A549 (cell line): ENCODE data around the gene OR1F1. TPM values are rescaled to one million over a fixed set of nuclear protein-coding genes. Genes with fewer than 3 reads are reported as not detected.

ENCODE experiments used
- ATAC-seq, 2 experiments: fragments of 200-7000 bp in 1 of 2; fragments of >200 bp in 1 of 2; cut with Nextera tagmentation in 1 of 2; cut with Tn5 transposase in 1 of 2; 3 replicates each; pipeline versions ENCODE4 v1.8.0 to v1.9.1; 2018 to 2020; ENCODE audit warnings: mild to moderate bottlenecking in 1 of 2, moderate library complexity in 1 of 2
- CTCF ChIA-PET: fragments of 300-600 bp; sonication (Branson Sonifier 250); formaldehyde crosslinking; extraction: SDS; loops from one replicate; lab custom pipeline; 2021; ENCODE audit warnings: antibody characterized with exemption, inconsistent platforms; lab: Yijun Ruan, JAX
- POLR2A ChIA-PET: fragments of 350-600 bp; formaldehyde crosslinking; extraction: SDS; loops from one replicate; lab custom pipeline; 2021; ENCODE audit warnings: antibody characterized with exemption, inconsistent platforms; lab: Yijun Ruan, JAX
- DNase-seq, 2 experiments: peaks; one replicate each; pipeline versions ENCODE4 v3.0.0 to v3.0.0-alpha.2; 2011 to 2016; ENCODE audit warnings: low read depth in 1 of 2, low spot score in 1 of 2
- FAIRE-seq: peaks from 2 replicates; lab custom pipeline; 2011; peaks lifted over from hg19 to GRCh38; lab: Jason Lieb, UNC
- H3K27ac ChIP-seq, 2 experiments: fragments of >200 bp; sonication (Bioruptor Twin); formaldehyde crosslinking; 3 replicates each; pipeline ENCODE4 v1.5.1; 2016 to 2017
- H3K4me1 ChIP-seq: fragments of >200 bp; sonication (Bioruptor Twin); formaldehyde crosslinking; 3 replicates; pipeline ENCODE4 v1.6.1; 2016
- H3K4me2 ChIP-seq: fragments of >200 bp; sonication (Bioruptor Twin); formaldehyde crosslinking; 3 replicates; pipeline ENCODE4 v1.6.1; 2016
- H3K4me3 ChIP-seq: fragments of >200 bp; sonication (Bioruptor Twin); formaldehyde crosslinking; 3 replicates; pipeline ENCODE4 v1.5.1; 2016
- H3K9me3 ChIP-seq: fragments of >200 bp; sonication (Bioruptor Twin); formaldehyde crosslinking; 3 replicates; pipeline ENCODE4 v1.6.1; 2016
- BHLHE40 ChIP-seq: IDR thresholded peaks from 2 replicates; pipeline ENCODE4 v1.6.1; 2012; ENCODE audit warnings: low read depth, low read length, inconsistent platforms
- CEBPB ChIP-seq, 2 experiments: fragments of >200 bp in 1 of 2; sonication (Bioruptor Twin) in 1 of 2; formaldehyde crosslinking in 1 of 2; IDR thresholded peaks; 2 replicates each; pipeline ENCODE4 v1.6.1; 2012 to 2016
- CHD2 ChIP-seq: fragments of 150-350 bp; IDR thresholded peaks from 2 replicates; pipeline ENCODE4 v1.6.1; 2014; ENCODE audit warnings: low read length; ENCODE audit not compliant: partially characterized antibody
- CHD4 ChIP-seq: fragments of 200-600 bp; sonication (generic); IDR thresholded peaks from 2 replicates; pipeline ENCODE4 v1.6.1; 2016; ENCODE audit warnings: antibody characterized with exemption, mild to moderate bottlenecking, borderline replicate concordance
- CTCF ChIP-seq: fragments of >200 bp; sonication (Bioruptor Twin); formaldehyde crosslinking; IDR thresholded peaks from 3 replicates; pipeline ENCODE4 v1.5.1; 2016
- E2F6 ChIP-seq: IDR thresholded peaks from 2 replicates; pipeline ENCODE4 v1.6.1; 2012; ENCODE audit warnings: low read depth, borderline replicate concordance
- EHF ChIP-seq: fragments of 250-450 bp; sonication (Bioruptor Pico); IDR thresholded peaks from 2 replicates; pipeline ENCODE4 v1.5.0; 2020; ENCODE audit warnings: mild to moderate bottlenecking
- ELK1 ChIP-seq: fragments of 150-350 bp; IDR thresholded peaks from 2 replicates; pipeline ENCODE4 v1.6.1; 2014; ENCODE audit warnings: low read depth, mild to moderate bottlenecking, low read length
- EP300 ChIP-seq, 2 experiments: fragments of >200 bp; sonication (Bioruptor Twin); formaldehyde crosslinking; IDR thresholded peaks; 2 replicates in 1 of 2; 3 replicates in 1 of 2; pipeline ENCODE4 v1.6.1; 2016 to 2017
- GATA3 ChIP-seq: IDR thresholded peaks from 2 replicates; pipeline ENCODE4 v1.6.1; 2012; ENCODE audit warnings: borderline replicate concordance
- HDAC2 ChIP-seq: fragments of 200-600 bp; sonication (generic); IDR thresholded peaks from 2 replicates; pipeline ENCODE4 v1.6.1; 2016
- HEYL ChIP-seq: fragments of 250-450 bp; sonication (Bioruptor Pico); IDR thresholded peaks from 2 replicates; pipeline ENCODE4 v1.8.0; 2021; ENCODE audit warnings: mild to moderate bottlenecking, moderate library complexity
- HOXA7 ChIP-seq: fragments of 250-450 bp; sonication (Bioruptor Pico); IDR thresholded peaks from 2 replicates; pipeline ENCODE4 v1.5.0; 2020; ENCODE audit warnings: mild to moderate bottlenecking, moderate library complexity
- JUN ChIP-seq, 2 experiments: fragments of >200 bp; sonication (Bioruptor Twin); formaldehyde crosslinking; IDR thresholded peaks; 2 replicates in 1 of 2; 3 replicates in 1 of 2; pipeline ENCODE4 v1.6.1; 2016 to 2017
- JUNB ChIP-seq: fragments of >200 bp; sonication (Bioruptor Twin); formaldehyde crosslinking; IDR thresholded peaks from 2 replicates; pipeline ENCODE4 v1.6.1; 2016
- MAFK ChIP-seq: fragments of 450-650 bp; IDR thresholded peaks from 2 replicates; pipeline ENCODE4 v1.6.1; 2014; ENCODE audit not compliant: partially characterized antibody
- MAX ChIP-seq: IDR thresholded peaks from 2 replicates; pipeline ENCODE4 v1.6.1; 2012
- MAZ ChIP-seq: fragments of 150-350 bp; IDR thresholded peaks from 2 replicates; pipeline ENCODE4 v1.6.1; 2014; ENCODE audit warnings: antibody characterized with exemption, low read depth, low read length, borderline replicate concordance
- MYC ChIP-seq: IDR thresholded peaks from 2 replicates; pipeline ENCODE4 v1.6.1; 2012; ENCODE audit warnings: mild to moderate bottlenecking, inconsistent platforms, low read length, improper control_type of control experiment, borderline replicate concordance
- NFE2L2 ChIP-seq: fragments of 150-350 bp; conservative IDR thresholded peaks from 2 replicates; pipeline ENCODE4 v1.6.1; 2014; ENCODE audit warnings: low read length
- NR3C1 ChIP-seq: fragments of >200 bp; sonication (Bioruptor Twin); formaldehyde crosslinking; IDR thresholded peaks from 3 replicates; pipeline ENCODE4 v1.6.1; 2017
- PBX3 ChIP-seq: IDR thresholded peaks from 2 replicates; pipeline ENCODE4 v1.6.1; 2012
- RAD21 ChIP-seq, 2 experiments: fragments of >200 bp in 1 of 2; sonication (Bioruptor Twin) in 1 of 2; formaldehyde crosslinking in 1 of 2; IDR thresholded peaks in 1 of 2; conservative IDR thresholded peaks in 1 of 2; 2 replicates in 1 of 2; 3 replicates in 1 of 2; pipeline ENCODE4 v1.6.1; 2012 to 2018; ENCODE audit warnings: inconsistent platforms in 1 of 2
- RCOR1 ChIP-seq: fragments of 150-350 bp; IDR thresholded peaks from 2 replicates; pipeline ENCODE4 v1.6.1; 2014; ENCODE audit warnings: antibody characterized with exemption, low read length, low read depth
- SMC3 ChIP-seq: fragments of >200 bp; sonication (Bioruptor Twin); formaldehyde crosslinking; IDR thresholded peaks from 3 replicates; pipeline ENCODE4 v1.6.1; 2018; ENCODE audit warnings: inconsistent platforms
- SREBF2 ChIP-seq: fragments of 450-650 bp; IDR thresholded peaks from 2 replicates; pipeline ENCODE4 v1.6.1; 2014; ENCODE audit warnings: mild to moderate bottlenecking, moderate library complexity
- TFCP2L1 ChIP-seq: fragments of 250-450 bp; sonication (Bioruptor Pico); IDR thresholded peaks from 2 replicates; pipeline ENCODE4 v1.5.0; 2021; ENCODE audit warnings: mild to moderate bottlenecking
- TP53 ChIP-seq: fragments of 250-450 bp; sonication (Bioruptor Pico); IDR thresholded peaks from 2 replicates; pipeline ENCODE4 v1.5.0; 2021; ENCODE audit warnings: mild to moderate bottlenecking, moderate library complexity
- WGBS: methylation state at CpG from one replicate; pipeline ENCODE4 v1.1.6; 2017; ENCODE audit errors: missing lambda C conversion rate; 5-methylcytosine and 5-hydroxymethylcytosine counted together
- polyA plus RNA-seq, 4 experiments: library from polyadenylated mRNA; depleted of rRNA in 3 of 4; stranded (reverse); fragments of >200 nt; fragmentation: RNase III in 1 of 4; extraction: RNeasy Plus Mini Kit Qiagen cat#74134 plus additional on column Dnase treatment in 1 of 4; gene quantifications; 2 replicates in 3 of 4; 3 replicates in 1 of 4; pipeline ENCODE4 v1.2.3, GENCODE V29; 2011 to 2017
- TF ChIP-seq, protein P1 (sequence below): fragments of >200 bp; sonication (Bioruptor Twin); formaldehyde crosslinking; IDR thresholded peaks from 2 replicates; pipeline ENCODE4 v1.6.1; 2016
- TF ChIP-seq, protein P2 (sequence below): fragments of 250-450 bp; sonication (Bioruptor Pico); IDR thresholded peaks from 2 replicates; pipeline ENCODE4 v1.5.0; 2020; ENCODE audit warnings: low read depth, mild to moderate bottlenecking, moderate library complexity
- TF ChIP-seq, protein P3 (sequence below): fragments of 450-650 bp; IDR thresholded peaks from 2 replicates; pipeline ENCODE4 v1.6.1; 2014; ENCODE audit warnings: antibody characterized with exemption

The OR1F1 gene
- polyA plus RNA-seq, 2 of the 4 experiments (the other 2 are of a cell fraction): 0.31 to 1.3 TPM

DNA sequence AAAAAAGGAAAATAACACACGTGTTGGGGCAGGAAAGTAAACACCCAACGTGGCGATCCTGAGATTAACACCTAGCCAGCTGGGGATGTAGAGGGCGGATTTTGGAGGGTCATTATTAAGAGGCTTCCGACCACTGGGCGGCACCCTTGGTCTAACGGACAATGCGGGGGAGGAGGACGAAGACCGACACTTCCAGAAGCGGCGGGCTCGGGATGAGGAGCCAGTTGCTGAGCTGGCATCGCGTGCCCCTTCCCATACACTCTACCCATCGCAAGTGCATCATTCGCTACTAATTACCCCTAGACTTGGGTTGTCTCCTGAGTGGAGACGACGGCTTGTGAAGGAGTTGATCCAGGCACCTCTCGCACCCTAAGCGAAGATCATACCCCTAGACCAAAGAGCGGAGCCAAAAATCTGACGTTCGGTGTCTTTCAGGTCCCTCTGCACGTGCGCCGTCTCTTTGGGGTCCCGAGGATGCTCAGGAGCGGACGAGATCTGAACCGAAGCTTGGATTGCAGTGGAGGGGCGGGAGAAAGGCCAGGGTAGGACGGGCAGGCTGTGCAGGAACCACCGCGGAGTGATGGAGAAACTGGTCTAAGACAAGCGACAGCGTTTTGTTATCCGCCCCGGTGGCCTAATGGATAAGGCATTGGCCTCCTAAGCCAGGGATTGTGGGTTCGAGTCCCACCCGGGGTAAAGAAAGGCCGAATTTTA lies 35.6 kb upstream of the OR1F1 start:
- peaks cover 7% of the 10 kb centered on the region for H3K4me1 ChIP-seq
- peak overlapping the region; percentile 49 for H3K4me3 ChIP-seq
- ChIA-PET POLR2A (interaction anchor here (1.7 kb wide), 1 partner anchor 9 kb away, joined by 6 read pairs; no protein-coding TSS in a partner anchor), CTCF (interaction anchor here (0.6 to 11.2 kb wide), 15 partner anchors 9 to 1181 kb away, joined by 3 to 158 read pairs (median 5); partner anchors contain the start of genes ZNF213 and ZSCAN10)
- no peak for FAIRE-seq
- 2% methylated on average over 41 of the region's 42 CpGs for WGBS
- peak; percentile 30 to 32 for ATAC-seq
- H3K27ac ChIP-seq: peak overlapping the region; percentile 52 to 76; a peak in 5 of 6 replicates
- peak; percentile 78 to 96 for DNase-seq
- no peaks in the 10 kb centered on the region for H3K9me3 ChIP-seq
- H3K4me2 ChIP-seq: peak overlapping the region; percentile 82
- TF ChIP-seq GATA3 (0 out of 2 replicates have a peak, but pooled peaks have one; percentile 20), JUNB (no peak), MYC (peak; percentile 38; the same call in 1 of the 2 replicates), RAD21 (conservative IDR thresholded peaks at IDR 0.05 in 1 of 2, IDR thresholded peaks at IDR 0.05 in 1 of 2) (peak; percentile 72 to 76), CEBPB (IDR thresholded peaks at IDR 0.05) (peak in 1 of 2 experiments; percentile 36; a peak in 1 of 4 replicates), TP53 (CRISPR knock-in tag) (peak; percentile 58; the same call in 1 of the 2 replicates), SMC3 (peak; percentile 36; the same call in 2 of the 3 replicates), EP300 (IDR thresholded peaks at IDR 0.05) (no peak), TFCP2L1 (no peak), MAX (peak; percentile 80), ELK1 (no peak), E2F6 (peak; percentile 74), CTCF (peak; percentile 68), MAZ (0 out of 2 replicates have a peak, but pooled peaks have one; percentile 37), HOXA7 (0 out of 2 replicates have a peak, but pooled peaks have one; percentile 0), CHD2 (no peak), EHF (CRISPR knock-in tag) (no peak; the same call in 1 of the 2 replicates), JUN (IDR thresholded peaks at IDR 0.05) (peak in 1 of 2 experiments; percentile 48; a peak in 2 of 5 replicates), RCOR1 (0 out of 2 replicates have a peak, but pooled peaks have one; percentile 15), MAFK (peak; percentile 90), PBX3 (0 out of 2 replicates have a peak, but pooled peaks have one; percentile 40), SREBF2 (peak; percentile 97), HEYL (CRISPR knock-in tag) (no peak), CHD4 (0 out of 2 replicates have a peak, but pooled peaks have one; percentile 26), HDAC2 (no peak), NR3C1 (no peak), NFE2L2 (no peak), BHLHE40 (peak; percentile 80)
- TF ChIP-seq, protein P1, sequence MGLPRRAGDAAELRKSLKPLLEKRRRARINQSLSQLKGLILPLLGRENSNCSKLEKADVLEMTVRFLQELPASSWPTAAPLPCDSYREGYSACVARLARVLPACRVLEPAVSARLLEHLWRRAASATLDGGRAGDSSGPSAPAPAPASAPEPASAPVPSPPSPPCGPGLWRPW: no peak
- TF ChIP-seq, protein P2, sequence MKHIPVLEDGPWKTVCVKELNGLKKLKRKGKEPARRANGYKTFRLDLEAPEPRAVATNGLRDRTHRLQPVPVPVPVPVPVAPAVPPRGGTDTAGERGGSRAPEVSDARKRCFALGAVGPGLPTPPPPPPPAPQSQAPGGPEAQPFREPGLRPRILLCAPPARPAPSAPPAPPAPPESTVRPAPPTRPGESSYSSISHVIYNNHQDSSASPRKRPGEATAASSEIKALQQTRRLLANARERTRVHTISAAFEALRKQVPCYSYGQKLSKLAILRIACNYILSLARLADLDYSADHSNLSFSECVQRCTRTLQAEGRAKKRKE: no peak; the same call in 1 of the 2 replicates
- TF ChIP-seq, protein P3, sequence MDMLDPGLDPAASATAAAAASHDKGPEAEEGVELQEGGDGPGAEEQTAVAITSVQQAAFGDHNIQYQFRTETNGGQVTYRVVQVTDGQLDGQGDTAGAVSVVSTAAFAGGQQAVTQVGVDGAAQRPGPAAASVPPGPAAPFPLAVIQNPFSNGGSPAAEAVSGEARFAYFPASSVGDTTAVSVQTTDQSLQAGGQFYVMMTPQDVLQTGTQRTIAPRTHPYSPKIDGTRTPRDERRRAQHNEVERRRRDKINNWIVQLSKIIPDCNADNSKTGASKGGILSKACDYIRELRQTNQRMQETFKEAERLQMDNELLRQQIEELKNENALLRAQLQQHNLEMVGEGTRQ: no peak
